ENCODE results near the gene ZMYM3.

GRCh38 chrX:71236836-71237235 lies 17.1 kb downstream of the ZMYM3 start:
- TF ChIP-seq, protein P1, sequence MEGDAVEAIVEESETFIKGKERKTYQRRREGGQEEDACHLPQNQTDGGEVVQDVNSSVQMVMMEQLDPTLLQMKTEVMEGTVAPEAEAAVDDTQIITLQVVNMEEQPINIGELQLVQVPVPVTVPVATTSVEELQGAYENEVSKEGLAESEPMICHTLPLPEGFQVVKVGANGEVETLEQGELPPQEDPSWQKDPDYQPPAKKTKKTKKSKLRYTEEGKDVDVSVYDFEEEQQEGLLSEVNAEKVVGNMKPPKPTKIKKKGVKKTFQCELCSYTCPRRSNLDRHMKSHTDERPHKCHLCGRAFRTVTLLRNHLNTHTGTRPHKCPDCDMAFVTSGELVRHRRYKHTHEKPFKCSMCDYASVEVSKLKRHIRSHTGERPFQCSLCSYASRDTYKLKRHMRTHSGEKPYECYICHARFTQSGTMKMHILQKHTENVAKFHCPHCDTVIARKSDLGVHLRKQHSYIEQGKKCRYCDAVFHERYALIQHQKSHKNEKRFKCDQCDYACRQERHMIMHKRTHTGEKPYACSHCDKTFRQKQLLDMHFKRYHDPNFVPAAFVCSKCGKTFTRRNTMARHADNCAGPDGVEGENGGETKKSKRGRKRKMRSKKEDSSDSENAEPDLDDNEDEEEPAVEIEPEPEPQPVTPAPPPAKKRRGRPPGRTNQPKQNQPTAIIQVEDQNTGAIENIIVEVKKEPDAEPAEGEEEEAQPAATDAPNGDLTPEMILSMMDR (conservative IDR thresholded peaks at IDR 0.05 in 1 of 2, IDR thresholded peaks at IDR 0.05 in 1 of 2; ENCODE audit: low read depth in 1 of 2, low read length in 2 of 2) = no peak
- no peak for TF ChIP-seq EZH2 (IDR thresholded peaks at IDR 0.05; ENCODE audit: low read length, missing control alignments)

All from fibroblast of lung (primary cell).